HG03064 (cell line): ENCODE measurements around the gene SAMSN1.

Experiments used
- ATAC-seq: cut with Tn5 transposase; IDR thresholded peaks from one replicate; pipeline ENCODE4 v1.9.1; 2021; ENCODE audit warnings: low read depth; ENCODE audit not compliant: unreplicated experiment

SAMSN1 gene

GRCh38 chr21:14491269-14491681, 54.8 kb downstream of the SAMSN1 start:
- no peak for ATAC-seq

GRCh38 chr21:14488672-14489204, 57.4 kb downstream of the SAMSN1 start:
- no peak for ATAC-seq

GRCh38 chr21:14487490-14488432, 58.4 kb downstream of the SAMSN1 start:
- no peak for ATAC-seq

- no peak for ATAC-seq
Observed at GRCh38 chr21:14486869-14487268, 59.2 kb downstream of the SAMSN1 start.

GRCh38 chr21:14484188-14485009, 61.7 kb downstream of the SAMSN1 start:
- ATAC-seq = no peak

GRCh38 chr21:14483296-14483695, 62.8 kb downstream of the SAMSN1 start:
- no peak for ATAC-seq

GRCh38 chr21:14482165-14482564, 64.0 kb downstream of the SAMSN1 start:
- no peak for ATAC-seq

- ATAC-seq = no peak
Observed at GRCh38 chr21:14480411-14481031, 65.6 kb downstream of the SAMSN1 start.

- ATAC-seq = no peak
Observed at GRCh38 chr21:14479241-14479786, 66.8 kb downstream of the SAMSN1 start.

- no peak for ATAC-seq
Observed at GRCh38 chr21:14477841-14478240, 68.3 kb downstream of the SAMSN1 start.

GRCh38 chr21:14477133-14477532, 69.0 kb downstream of the SAMSN1 start:
- no peak for ATAC-seq

GRCh38 chr21:14474995-14475394, 71.1 kb downstream of the SAMSN1 start:
- no peak for ATAC-seq

GRCh38 chr21:14469641-14470040, 76.5 kb downstream of the SAMSN1 start:
- ATAC-seq = no peak

- ATAC-seq = no peak
Observed at GRCh38 chr21:14466715-14467114, 79.4 kb downstream of the SAMSN1 start.

GRCh38 chr21:14457762-14458161, 88.4 kb downstream of the SAMSN1 start:
- ATAC-seq = no peak

GRCh38 chr21:14456911-14457310, 89.2 kb downstream of the SAMSN1 start:
- no peak for ATAC-seq

- peak; percentile 74 for ATAC-seq
Observed at GRCh38 chr21:14454016-14455009, 91.8 kb downstream of the SAMSN1 start.

GRCh38 chr21:14453339-14454015, 92.6 kb downstream of the SAMSN1 start:
- ATAC-seq = peak; percentile 77
